OCI-LY1 (cell line): ENCODE measurements around the gene DCLK1.

Experiments used
- H2AFZ ChIP-seq: fragments of 200-600 bp; sonication (generic), shearing (Covaris generic); 2 replicates; pipeline ENCODE4 v1.6.0; 2014; ENCODE audit warnings: antibody characterized with exemption, mild to moderate bottlenecking, low read length
- H3F3A ChIP-seq: fragments of 200-600 bp; sonication (generic), shearing (Covaris generic); 2 replicates; pipeline ENCODE4 v1.6.0; 2014; ENCODE audit warnings: mild to moderate bottlenecking, antibody characterized with exemption, low read length, moderate library complexity; ENCODE audit not compliant: insufficient read depth
- H3K27ac ChIP-seq: fragments of 200-600 bp; sonication (generic); 2 replicates; pipeline ENCODE4 v1.5.1; 2014; ENCODE audit warnings: low read length, mixed run types, mild to moderate bottlenecking, low read depth; ENCODE audit not compliant: poor library complexity, severe bottlenecking
- H3K27me3 ChIP-seq: fragments of 200-600 bp; sonication (generic); 2 replicates; pipeline ENCODE4 v1.6.0; 2014; ENCODE audit warnings: antibody characterized with exemption, mild to moderate bottlenecking, low read length, moderate library complexity; ENCODE audit not compliant: insufficient read depth
- H3K36me3 ChIP-seq: fragments of 200-600 bp; sonication (generic); 2 replicates; pipeline ENCODE4 v1.6.1; 2014; ENCODE audit warnings: mild to moderate bottlenecking, antibody characterized with exemption, low read length, moderate library complexity, mixed read lengths; ENCODE audit not compliant: insufficient read depth
- H3K4me1 ChIP-seq: fragments of 200-600 bp; sonication (generic); 2 replicates; pipeline ENCODE4 v1.5.1; 2014; ENCODE audit warnings: mild to moderate bottlenecking, low read length, moderate library complexity; ENCODE audit not compliant: insufficient read depth, severe bottlenecking
- H3K4me2 ChIP-seq: fragments of 200-600 bp; sonication (generic), shearing (Covaris generic); 2 replicates; pipeline ENCODE4 v1.6.1; 2014; ENCODE audit warnings: low read length
- H3K4me3 ChIP-seq: fragments of 200-600 bp; sonication (generic); 2 replicates; pipeline ENCODE4 v1.5.1; 2014; ENCODE audit warnings: low read length, low read depth, mild to moderate bottlenecking, mixed read lengths; ENCODE audit not compliant: poor library complexity, severe bottlenecking
- H3K79me2 ChIP-seq: fragments of 200-600 bp; shearing (Covaris generic); 2 replicates; pipeline ENCODE4 v1.6.1; 2016; ENCODE audit warnings: mixed run types, low read length, mixed read lengths; ENCODE audit not compliant: insufficient read depth
- H3K9ac ChIP-seq: fragments of 200-600 bp; sonication (generic), shearing (Covaris generic); 2 replicates; pipeline ENCODE4 v1.6.1; 2014; ENCODE audit warnings: mild to moderate bottlenecking, low read length, mixed read lengths
- H3K9me2 ChIP-seq: fragments of 200-600 bp; sonication (generic), shearing (Covaris generic); 2 replicates; pipeline ENCODE4 v1.6.1; 2014; ENCODE audit warnings: low read depth, mild to moderate bottlenecking, low read length, mixed read lengths
- H3K9me3 ChIP-seq: fragments of 200-600 bp; shearing (Covaris generic); 2 replicates; pipeline ENCODE4 v1.6.1; 2014; ENCODE audit warnings: low read length, mixed read lengths
- H4K20me1 ChIP-seq: fragments of 200-600 bp; sonication (generic), shearing (Covaris generic); 2 replicates; pipeline ENCODE4 v1.6.0; 2016; ENCODE audit warnings: mild to moderate bottlenecking, low read length; ENCODE audit not compliant: insufficient read depth
- EZH2 ChIP-seq: fragments of 200-600 bp; sonication (generic), shearing (Covaris generic); IDR thresholded peaks from 2 replicates; pipeline ENCODE4 v1.8.0; 2017; ENCODE audit warnings: borderline replicate concordance, mixed run types, mild to moderate bottlenecking, antibody characterized with exemption, low read length, moderate library complexity, mixed read lengths
- TF ChIP-seq, protein P1 (sequence below): fragments of 200-600 bp; sonication (generic), shearing (Covaris generic); IDR thresholded peaks from 2 replicates; pipeline ENCODE4 v1.5.1; 2017; ENCODE audit warnings: mild to moderate bottlenecking, antibody characterized with exemption, low read length, moderate library complexity, mixed read lengths

The DCLK1 gene

DNA sequence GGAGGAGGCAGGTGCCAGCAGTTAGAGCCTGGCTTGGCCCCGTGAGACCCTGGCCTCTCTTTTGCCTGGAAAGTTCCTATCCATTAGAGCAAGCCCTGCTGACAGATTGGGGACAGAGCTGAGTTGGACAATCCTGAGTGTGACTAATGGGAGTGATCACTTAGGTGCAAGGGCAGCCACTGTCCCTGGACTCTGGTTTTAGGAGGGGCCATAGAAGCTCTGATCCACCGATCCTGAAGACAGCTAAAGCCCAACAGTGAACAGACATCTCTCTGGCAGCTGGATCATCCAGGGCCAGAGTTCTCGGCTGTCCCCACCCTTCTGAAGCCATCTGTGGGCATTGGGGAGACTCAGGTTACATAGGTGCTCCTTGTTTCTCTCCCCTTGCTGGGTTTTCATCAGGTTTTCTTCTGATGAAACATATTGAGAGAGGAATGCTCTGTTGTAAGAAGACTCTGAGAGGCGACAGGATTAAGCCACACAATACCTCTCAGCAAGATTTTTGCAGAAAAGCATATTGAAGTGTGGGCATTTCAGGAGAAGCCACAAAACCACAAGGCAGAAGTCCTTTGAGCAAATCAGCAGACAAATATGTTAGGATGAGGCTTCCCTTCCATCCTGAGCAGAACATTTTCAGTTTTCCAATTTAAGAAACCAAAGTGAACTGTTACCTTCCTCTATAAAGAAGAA, 366.7 kb downstream of the DCLK1 start:
- Histone ChIP-seq H2AFZ (no peak overlapping the region), H3K79me2 (no peaks in the 10 kb centered on the region), H3K4me1 (no peaks in the 10 kb centered on the region), H3K27ac (no peak overlapping the region), H3K4me2 (no peak overlapping the region), H3F3A (no peaks in the 10 kb centered on the region), H3K4me3 (no peak overlapping the region), H3K9me2 (no peaks in the 10 kb centered on the region), H3K9ac (no peak overlapping the region), H3K36me3 (no peaks in the 10 kb centered on the region), H3K9me3 (no peaks in the 10 kb centered on the region), H4K20me1 (no peaks in the 10 kb centered on the region), H3K27me3 (no peaks in the 10 kb centered on the region)
- no peak for TF ChIP-seq EZH2
- TF ChIP-seq, protein P1, sequence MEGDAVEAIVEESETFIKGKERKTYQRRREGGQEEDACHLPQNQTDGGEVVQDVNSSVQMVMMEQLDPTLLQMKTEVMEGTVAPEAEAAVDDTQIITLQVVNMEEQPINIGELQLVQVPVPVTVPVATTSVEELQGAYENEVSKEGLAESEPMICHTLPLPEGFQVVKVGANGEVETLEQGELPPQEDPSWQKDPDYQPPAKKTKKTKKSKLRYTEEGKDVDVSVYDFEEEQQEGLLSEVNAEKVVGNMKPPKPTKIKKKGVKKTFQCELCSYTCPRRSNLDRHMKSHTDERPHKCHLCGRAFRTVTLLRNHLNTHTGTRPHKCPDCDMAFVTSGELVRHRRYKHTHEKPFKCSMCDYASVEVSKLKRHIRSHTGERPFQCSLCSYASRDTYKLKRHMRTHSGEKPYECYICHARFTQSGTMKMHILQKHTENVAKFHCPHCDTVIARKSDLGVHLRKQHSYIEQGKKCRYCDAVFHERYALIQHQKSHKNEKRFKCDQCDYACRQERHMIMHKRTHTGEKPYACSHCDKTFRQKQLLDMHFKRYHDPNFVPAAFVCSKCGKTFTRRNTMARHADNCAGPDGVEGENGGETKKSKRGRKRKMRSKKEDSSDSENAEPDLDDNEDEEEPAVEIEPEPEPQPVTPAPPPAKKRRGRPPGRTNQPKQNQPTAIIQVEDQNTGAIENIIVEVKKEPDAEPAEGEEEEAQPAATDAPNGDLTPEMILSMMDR, result no peak

DNA sequence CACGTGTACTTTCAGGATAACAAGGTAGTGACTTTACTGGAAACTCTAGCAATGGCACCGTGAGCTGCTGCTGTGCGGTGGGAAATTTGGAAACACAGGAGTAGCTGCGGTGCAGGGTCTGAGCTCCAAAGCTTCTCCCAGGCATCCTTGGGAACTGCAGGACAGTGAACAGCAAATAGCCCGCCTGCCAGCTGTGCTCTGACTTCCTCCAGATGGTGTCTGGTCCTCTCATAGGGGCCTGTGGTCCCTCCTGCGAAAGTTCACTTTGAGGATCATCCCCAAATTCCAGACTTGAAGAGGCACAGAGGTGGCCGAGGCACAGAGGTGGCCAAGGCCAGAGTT, 367.4 kb downstream of the DCLK1 start:
- Histone ChIP-seq H3F3A (no peaks in the 10 kb centered on the region), H3K4me1 (no peaks in the 10 kb centered on the region), H3K79me2 (no peaks in the 10 kb centered on the region), H3K9me2 (no peaks in the 10 kb centered on the region), H3K27me3 (no peaks in the 10 kb centered on the region), H4K20me1 (no peaks in the 10 kb centered on the region), H3K36me3 (no peaks in the 10 kb centered on the region), H2AFZ (no peak overlapping the region), H3K9ac (no peak overlapping the region), H3K9me3 (no peaks in the 10 kb centered on the region), H3K4me3 (no peak overlapping the region), H3K27ac (no peak overlapping the region), H3K4me2 (no peak overlapping the region)
- no peak for TF ChIP-seq EZH2
- TF ChIP-seq, protein P1, result no peak

DNA sequence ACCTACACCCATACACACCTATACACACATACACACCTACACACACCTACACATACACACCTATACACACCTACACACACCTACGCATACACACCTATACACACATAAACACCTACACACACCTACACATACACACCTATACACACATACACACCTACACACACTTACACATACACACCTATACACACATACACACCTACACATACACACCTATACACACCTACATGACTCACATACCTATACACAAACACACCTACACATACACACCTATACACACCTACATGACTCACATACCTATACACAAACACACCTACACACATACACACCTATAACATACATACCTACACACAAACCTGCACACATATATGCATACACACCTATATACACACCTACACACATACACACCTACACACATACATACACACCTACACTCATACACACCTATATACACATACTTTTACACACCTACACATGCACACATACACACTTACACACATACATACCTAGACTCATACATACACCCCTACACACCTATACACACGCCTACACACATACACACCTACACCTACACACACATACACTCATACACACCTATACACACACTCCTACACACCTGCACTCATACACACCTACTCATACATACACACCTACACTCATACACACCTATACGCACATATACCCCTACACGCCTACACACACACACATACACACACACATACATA, 368.0 kb downstream of the DCLK1 start:
- no peak overlapping the region for H3K4me3 ChIP-seq

More for the DNA sequence above, 368.0 kb downstream of the DCLK1 start:
- Histone ChIP-seq H3K4me2 (no peak overlapping the region), H3K36me3 (no peaks in the 10 kb centered on the region), H3K27me3 (no peaks in the 10 kb centered on the region), H3K79me2 (no peaks in the 10 kb centered on the region), H3F3A (no peaks in the 10 kb centered on the region), H3K9ac (no peak overlapping the region), H3K27ac (no peak overlapping the region), H4K20me1 (no peaks in the 10 kb centered on the region), H2AFZ (no peak overlapping the region), H3K9me3 (no peaks in the 10 kb centered on the region), H3K9me2 (no peaks in the 10 kb centered on the region), H3K4me1 (no peaks in the 10 kb centered on the region)
- TF ChIP-seq EZH2, result no peak
- TF ChIP-seq, protein P1, result no peak
